Fibroblast of villous mesenchyme (primary cell): ENCODE data around the gene STX5. TPM values are rescaled to one million over a fixed set of nuclear protein-coding genes. Genes with fewer than 3 reads are reported as not detected.
"Not testable (repeated sequence)": the region's sequence is repeated elsewhere in the genome, so short reads cannot be mapped to it uniquely, and the experiment has no call there.

ENCODE experiments used
- DNase-seq: peaks from one replicate; pipeline ENCODE4 v3.0.0-alpha.2; 2010; ENCODE audit warnings: low read depth
- H3K4me3 ChIP-seq: 2 replicates; pipeline ENCODE4 v1.5.1; 2011; ENCODE audit warnings: low read depth, mild to moderate bottlenecking, low read length
- total RNA-seq: library from RNA; depleted of rRNA; stranded (reverse); fragments of >200 nt; gene quantifications from 2 replicates; pipeline ENCODE4 v1.2.3, GENCODE V29; 2012
- TF ChIP-seq, protein P1 (sequence below): IDR thresholded peaks from 2 replicates; pipeline ENCODE4 v1.5.1; 2012; ENCODE audit warnings: low read depth, mild to moderate bottlenecking, low read length; ENCODE audit not compliant: insufficient read depth

The STX5 gene
- total RNA-seq, 1 donor: 47.5 TPM

DNA sequence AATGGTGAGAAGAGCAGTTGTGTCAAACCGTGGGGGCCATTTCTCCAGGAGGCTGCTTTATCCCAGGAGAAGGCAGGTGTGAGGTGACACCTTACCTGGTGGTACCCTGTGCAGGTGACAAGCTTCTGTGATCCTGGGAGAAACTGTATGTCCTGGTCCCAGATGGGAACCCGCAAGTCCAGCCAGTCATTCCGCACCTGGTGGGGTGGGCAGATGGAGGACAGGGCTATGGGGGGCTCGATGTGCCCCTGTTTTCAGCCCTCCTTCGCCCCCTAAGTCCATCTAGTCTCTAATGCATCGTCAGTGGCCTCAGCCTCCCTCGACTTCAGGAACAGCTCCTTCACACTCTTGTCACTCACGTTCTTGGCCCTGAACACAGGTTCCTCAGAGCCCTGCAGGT is 3.5 kb upstream of the STX5 start:
- TF ChIP-seq, protein P1, sequence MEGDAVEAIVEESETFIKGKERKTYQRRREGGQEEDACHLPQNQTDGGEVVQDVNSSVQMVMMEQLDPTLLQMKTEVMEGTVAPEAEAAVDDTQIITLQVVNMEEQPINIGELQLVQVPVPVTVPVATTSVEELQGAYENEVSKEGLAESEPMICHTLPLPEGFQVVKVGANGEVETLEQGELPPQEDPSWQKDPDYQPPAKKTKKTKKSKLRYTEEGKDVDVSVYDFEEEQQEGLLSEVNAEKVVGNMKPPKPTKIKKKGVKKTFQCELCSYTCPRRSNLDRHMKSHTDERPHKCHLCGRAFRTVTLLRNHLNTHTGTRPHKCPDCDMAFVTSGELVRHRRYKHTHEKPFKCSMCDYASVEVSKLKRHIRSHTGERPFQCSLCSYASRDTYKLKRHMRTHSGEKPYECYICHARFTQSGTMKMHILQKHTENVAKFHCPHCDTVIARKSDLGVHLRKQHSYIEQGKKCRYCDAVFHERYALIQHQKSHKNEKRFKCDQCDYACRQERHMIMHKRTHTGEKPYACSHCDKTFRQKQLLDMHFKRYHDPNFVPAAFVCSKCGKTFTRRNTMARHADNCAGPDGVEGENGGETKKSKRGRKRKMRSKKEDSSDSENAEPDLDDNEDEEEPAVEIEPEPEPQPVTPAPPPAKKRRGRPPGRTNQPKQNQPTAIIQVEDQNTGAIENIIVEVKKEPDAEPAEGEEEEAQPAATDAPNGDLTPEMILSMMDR: no peak
- no peak overlapping the region for H3K4me3 ChIP-seq
- no peak for DNase-seq

DNA sequence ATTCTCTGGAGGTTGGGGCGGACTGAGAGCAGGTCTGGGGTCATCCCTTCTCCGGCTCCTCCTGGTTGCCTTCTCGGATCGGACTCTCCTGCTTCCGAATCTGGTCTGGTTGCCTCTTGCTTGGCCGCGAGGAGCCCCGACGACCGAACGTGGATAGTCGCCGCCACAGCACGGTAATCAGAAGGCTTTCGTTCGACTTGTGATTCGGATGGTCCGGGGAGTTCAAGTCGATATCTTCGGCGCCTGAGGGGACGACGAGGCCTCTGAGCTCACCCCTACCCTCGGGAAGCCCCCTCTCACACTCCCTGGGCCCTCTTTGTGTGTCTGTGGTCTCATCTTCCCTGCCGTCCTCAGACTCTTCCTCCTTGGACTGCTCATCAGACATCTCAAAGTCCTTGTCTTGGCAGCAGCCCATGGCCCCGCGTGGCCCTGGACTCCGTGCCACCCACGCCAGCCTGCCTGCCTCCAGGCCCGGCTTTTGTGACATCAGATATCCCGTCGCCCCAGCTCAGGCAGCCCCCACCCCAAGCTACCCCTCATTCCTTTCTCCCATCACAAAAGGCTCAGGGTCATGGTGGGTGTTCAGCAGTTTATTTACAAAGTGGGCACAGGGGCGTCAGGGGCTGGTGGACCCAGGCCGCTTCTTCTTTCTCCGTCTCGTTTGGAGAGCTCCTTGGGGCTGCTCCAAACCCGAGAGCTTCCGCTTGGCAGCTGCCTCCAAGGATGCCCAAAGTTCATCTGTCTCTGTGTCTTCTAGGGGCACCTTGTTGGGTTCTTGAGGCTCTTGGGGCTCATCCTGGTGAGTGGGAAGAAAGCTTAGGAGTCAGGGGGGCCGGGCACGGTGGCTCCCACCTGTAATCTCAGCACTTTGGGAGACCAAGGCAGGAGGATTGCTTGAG is 734 bp upstream of the STX5 start, which contains the start of gene TEX54:
Gene TEX54 (minus strand): TSS at position 506 of the 899 bp plus-strand sequence.
- TF ChIP-seq, protein P1: no peak
- H3K4me3 ChIP-seq: peak within 1 kb of the TSS; percentile 94
- no peak for DNase-seq

DNA sequence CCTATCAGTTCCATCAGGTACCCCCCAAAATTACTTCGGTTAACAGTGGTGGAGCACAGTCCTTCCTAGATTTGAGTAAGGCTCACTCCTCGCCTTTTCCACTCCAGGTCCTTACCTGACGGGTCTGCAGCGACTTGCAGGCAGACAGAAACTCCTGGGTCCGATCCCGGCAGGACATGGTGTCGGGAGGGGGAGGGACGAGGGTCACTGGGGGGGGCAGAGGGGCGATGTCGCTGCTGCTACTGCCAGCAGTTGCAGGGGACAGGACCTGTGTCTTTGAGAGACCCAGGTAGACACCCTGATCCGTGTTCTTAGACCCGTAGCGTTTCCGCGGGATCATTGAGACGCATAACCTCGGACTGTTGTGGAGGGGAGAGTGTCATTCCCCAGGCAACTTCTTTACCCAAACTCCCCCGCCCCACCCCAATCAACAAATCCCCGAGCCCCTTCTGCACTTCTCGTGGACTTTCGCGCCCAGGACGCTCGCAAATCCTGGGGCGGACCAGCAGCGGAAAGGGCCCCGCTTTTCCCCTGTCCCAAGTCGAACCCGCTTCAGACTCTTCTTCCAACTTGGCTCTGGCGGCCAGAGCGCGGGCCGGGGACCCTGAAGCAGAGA is 839 bp downstream of the STX5 start:
- H3K4me3 ChIP-seq: peak overlapping the region; percentile 94
- DNase-seq: no peak

DNA sequence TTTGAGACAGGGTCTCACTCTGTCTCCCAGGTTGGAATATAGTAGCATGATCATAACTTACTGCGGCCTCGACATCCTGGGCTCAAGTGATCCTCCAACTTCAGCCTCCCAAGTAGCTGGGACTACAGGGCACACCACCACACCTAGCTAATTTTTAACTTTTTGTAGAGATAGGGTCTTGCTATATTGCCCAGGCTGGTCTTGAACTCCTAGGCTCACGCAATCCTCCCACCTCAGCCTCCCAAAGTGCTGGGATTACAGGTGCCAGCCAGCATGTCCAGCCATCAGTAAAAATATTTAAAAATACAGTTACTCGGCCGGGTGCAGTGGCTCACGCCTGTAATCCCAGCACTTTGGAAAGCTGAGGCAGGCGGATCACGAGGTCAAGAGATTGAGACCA is 3.7 kb downstream of the STX5 start:
- not testable (repeated sequence) for DNase-seq, H3K4me3 ChIP-seq

More for the DNA sequence above, 839 bp downstream of the STX5 start:
- TF ChIP-seq, protein P1: no peak

DNA sequence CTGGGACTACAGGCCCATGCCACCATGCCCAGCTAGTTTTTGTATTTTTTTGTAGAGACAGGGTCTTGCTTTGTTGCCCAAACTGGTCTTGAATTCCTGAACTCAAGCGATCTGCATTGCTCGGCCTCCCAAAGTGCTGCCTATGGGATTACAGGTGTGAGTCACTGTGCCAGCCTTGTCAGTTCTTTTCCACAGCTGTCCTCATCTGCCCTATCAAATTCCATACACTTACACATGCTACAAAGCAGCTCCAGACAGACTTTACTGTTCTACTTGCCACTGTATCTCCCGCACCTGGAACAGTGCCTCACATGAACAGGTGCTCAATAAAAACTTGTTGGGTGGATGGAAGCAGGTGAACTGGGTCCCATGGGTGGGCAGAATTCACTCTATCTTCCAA is 8.2 kb downstream of the STX5 start:
- no peak overlapping the region for H3K4me3 ChIP-seq
- TF ChIP-seq, protein P1: no peak
- DNase-seq: no peak

DNA sequence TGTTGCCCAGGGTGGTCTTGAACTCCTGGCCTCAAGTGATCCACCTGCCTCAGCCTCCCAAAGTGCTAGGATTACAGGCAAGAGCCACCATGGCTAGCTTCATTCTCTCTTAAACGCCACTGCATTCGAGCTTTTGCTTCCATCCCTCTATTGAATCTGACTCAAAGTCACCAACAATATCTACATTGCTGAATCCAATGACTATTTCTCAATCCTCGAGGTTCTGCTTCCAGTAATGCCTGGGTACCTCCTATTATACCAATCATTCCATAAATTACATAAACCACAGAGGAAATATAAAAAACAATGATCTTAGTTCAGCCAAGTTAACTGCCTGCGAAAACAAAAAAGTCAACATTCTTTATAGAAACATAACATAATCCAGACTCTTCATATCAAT is 14.7 kb downstream of the STX5 start:
- no peak for DNase-seq
- H3K4me3 ChIP-seq: no peak overlapping the region
- TF ChIP-seq, protein P1: no peak

DNA sequence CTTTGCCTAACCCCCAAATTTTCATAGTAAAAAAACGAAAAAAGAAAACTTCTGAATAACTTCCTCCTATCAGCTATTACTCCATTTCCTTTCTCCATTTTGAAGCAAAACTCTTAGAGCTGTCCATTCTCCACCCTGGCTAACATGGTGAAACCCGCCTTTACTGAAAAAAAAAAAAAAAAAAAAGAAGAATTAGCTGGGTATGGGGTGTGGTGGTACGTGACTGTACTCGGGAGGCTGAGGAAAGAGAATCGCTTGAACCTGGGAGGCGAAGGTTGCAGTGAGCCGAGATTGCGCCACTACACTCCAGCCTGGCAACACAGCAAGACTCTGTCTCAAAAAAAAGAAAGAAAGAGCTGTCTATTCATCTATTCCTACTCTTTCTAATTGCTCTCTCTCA is 15.3 kb downstream of the STX5 start:
- TF ChIP-seq, protein P1: no peak
- no peak for DNase-seq
- H3K4me3 ChIP-seq: no peak overlapping the region
